ENCODE data around the gene CFB.

The CFB gene

DNA sequence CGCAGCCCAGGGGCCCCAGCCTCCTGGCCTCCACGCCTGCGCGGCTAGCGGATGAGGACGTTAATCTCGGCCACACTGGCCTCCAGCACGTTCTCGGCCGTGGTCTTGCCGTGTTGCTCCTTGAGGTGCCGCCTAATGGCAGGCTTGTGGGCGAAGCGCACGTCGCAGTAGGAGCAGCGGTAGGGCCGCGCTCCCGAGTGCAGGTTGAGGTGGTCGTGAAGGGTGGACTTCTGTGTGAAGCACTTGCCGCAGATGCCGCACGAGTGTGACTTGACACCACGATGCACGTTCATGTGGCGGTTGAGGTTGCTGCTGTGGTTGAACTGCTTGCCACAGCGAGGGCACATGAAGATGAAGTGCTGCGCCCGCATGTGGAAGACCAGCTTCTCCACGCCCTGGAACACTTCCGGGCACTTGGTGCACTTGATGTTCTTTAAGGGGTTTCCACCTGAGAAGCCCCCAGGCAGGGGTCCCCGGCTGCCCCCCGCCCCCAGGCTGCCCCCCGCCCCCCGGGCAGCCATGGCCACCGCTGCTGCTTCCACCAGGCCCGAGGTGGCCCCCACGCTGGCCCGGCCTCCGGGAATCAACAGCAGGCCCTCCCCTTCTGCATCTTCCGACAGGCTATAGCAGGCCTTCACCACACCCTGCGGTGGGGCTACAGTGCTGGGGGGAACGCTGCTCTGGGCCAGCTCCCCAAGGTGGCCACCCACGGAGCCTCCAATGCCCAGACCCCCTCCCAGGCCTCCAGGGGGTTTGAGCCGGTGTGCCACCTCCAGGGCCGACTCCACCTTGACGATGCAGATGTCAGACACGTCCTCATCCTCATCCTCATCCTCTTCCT is 45.8 kb upstream of the CFB start:
- TF ChIP-seq, protein P1, sequence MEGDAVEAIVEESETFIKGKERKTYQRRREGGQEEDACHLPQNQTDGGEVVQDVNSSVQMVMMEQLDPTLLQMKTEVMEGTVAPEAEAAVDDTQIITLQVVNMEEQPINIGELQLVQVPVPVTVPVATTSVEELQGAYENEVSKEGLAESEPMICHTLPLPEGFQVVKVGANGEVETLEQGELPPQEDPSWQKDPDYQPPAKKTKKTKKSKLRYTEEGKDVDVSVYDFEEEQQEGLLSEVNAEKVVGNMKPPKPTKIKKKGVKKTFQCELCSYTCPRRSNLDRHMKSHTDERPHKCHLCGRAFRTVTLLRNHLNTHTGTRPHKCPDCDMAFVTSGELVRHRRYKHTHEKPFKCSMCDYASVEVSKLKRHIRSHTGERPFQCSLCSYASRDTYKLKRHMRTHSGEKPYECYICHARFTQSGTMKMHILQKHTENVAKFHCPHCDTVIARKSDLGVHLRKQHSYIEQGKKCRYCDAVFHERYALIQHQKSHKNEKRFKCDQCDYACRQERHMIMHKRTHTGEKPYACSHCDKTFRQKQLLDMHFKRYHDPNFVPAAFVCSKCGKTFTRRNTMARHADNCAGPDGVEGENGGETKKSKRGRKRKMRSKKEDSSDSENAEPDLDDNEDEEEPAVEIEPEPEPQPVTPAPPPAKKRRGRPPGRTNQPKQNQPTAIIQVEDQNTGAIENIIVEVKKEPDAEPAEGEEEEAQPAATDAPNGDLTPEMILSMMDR (IDR thresholded peaks at IDR 0.05; ENCODE audit: low read length): no peak
- no peak for TF ChIP-seq EZH2 (IDR thresholded peaks at IDR 0.05; ENCODE audit: borderline replicate concordance, low read length)
- Histone ChIP-seq H3K27ac (ENCODE audit: low read depth, low read length, poor library complexity, severe bottlenecking) (peak overlapping the region; percentile 42), H4K20me1 (ENCODE audit: insufficient read depth, low read length) (no peaks in the 10 kb centered on the region)

DNA sequence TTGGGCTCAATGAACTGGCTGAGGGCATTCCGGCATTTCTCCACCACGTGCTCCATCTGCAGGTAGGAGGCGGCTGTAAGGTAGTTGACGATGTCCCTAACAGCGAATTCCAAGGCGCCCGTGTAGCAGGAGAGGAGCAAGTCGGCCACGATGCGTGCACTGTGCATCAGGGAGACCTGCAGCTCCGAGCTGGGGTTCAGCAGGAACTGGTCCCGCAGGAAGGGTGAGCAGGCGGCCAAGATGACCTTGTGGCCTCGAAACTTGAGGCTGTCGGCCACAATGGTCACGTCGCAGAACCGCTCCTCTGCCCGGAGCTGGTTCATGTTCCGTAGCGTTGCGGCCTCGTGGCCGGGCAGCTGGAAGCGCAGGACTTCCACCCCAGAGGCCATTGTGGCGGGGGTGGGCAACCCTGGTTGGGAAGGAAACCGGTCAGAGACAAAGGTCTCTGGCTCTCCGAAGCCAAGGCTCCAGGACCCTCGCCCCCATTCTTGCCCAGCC is 44.9 kb upstream of the CFB start:
- Histone ChIP-seq H3K27ac (ENCODE audit: low read depth, low read length, poor library complexity, severe bottlenecking) (peak overlapping the region; percentile 42), H3F3A (ENCODE audit: insufficient read depth, low read length) (no peaks in the 10 kb centered on the region), H3K4me2 (ENCODE audit: low read length) (peak overlapping the region; percentile 74), H3K27me3 (ENCODE audit: insufficient read depth, low read length) (no peaks in the 10 kb centered on the region), H2AFZ (ENCODE audit: low read length) (no peak overlapping the region), H3K9me2 (ENCODE audit: low read depth, low read length) (no peaks in the 10 kb centered on the region), H3K4me1 (ENCODE audit: insufficient read depth, low read length, severe bottlenecking) (peaks cover 45% of the 10 kb centered on the region), H3K9ac (ENCODE audit: low read length) (peak overlapping the region; percentile 60), H3K36me3 (ENCODE audit: insufficient read depth, low read length) (peaks cover 2% of the 10 kb centered on the region; the same call in 1 of the 2 replicates), H3K9me3 (ENCODE audit: low read length) (no peaks in the 10 kb centered on the region), H3K4me3 (ENCODE audit: low read depth, low read length, poor library complexity, severe bottlenecking) (peak overlapping the region; percentile 61), H4K20me1 (ENCODE audit: insufficient read depth, low read length) (no peaks in the 10 kb centered on the region), H3K79me2 (ENCODE audit: insufficient read depth, low read length) (no peaks in the 10 kb centered on the region)
- TF ChIP-seq, protein P1 (IDR thresholded peaks at IDR 0.05; ENCODE audit: low read length): no peak
- TF ChIP-seq EZH2 (IDR thresholded peaks at IDR 0.05; ENCODE audit: borderline replicate concordance, low read length): no peak

More for the DNA sequence above, 45.8 kb upstream of the CFB start:
- no peaks in the 10 kb centered on the region for H3K79me2 ChIP-seq (ENCODE audit: insufficient read depth, low read length)
- no peaks in the 10 kb centered on the region for H3K9me3 ChIP-seq (ENCODE audit: low read length)
- peak overlapping the region; percentile 68 for H3K4me2 ChIP-seq (ENCODE audit: low read length)
- peak overlapping the region; percentile 21 for H3K4me3 ChIP-seq (ENCODE audit: low read depth, low read length, poor library complexity, severe bottlenecking)
- no peaks in the 10 kb centered on the region for H3F3A ChIP-seq (ENCODE audit: insufficient read depth, low read length)
- H3K27me3 ChIP-seq (ENCODE audit: insufficient read depth, low read length): no peaks in the 10 kb centered on the region
- H3K36me3 ChIP-seq (ENCODE audit: insufficient read depth, low read length): peaks cover 11% of the 10 kb centered on the region; the same call in 1 of the 2 replicates
- peak overlapping the region; percentile 5; the same call in 1 of the 2 replicates for H3K9ac ChIP-seq (ENCODE audit: low read length)
- H3K9me2 ChIP-seq (ENCODE audit: low read depth, low read length): no peaks in the 10 kb centered on the region
- peaks cover 46% of the 10 kb centered on the region for H3K4me1 ChIP-seq (ENCODE audit: insufficient read depth, low read length, severe bottlenecking)
- no peak overlapping the region for H2AFZ ChIP-seq (ENCODE audit: low read length)

DNA sequence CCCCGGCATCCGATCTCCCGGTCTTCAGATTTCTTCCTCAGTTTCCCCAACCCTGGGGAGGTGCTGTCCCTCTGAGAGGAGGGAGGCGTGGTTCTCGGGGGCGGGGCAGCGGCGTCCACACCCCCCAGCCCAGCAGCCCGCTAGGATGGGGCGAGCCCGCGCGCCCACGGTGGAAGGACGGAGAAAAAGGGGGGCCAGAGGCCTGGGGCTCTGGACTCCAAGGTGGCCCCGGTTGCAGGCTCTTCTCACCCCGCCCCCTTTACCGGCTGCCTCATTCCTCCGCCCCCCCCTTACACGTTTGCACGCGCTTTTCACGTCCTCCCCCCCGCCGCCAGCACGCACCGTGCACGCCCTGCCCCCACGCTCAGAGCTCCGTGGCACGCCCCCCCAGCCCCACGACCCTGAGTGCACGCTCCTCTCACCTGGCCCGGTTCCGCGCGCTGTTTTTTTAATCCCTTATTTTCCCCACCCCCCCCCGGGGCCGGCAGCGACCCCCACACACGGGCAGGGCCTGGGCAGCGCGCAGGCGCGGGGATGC is 44.4 kb upstream of the CFB start:
- no peaks in the 10 kb centered on the region for H3K9me3 ChIP-seq (ENCODE audit: low read length)
- peak overlapping the region; percentile 61 for H3K4me3 ChIP-seq (ENCODE audit: low read depth, low read length, poor library complexity, severe bottlenecking)
- H3K79me2 ChIP-seq (ENCODE audit: insufficient read depth, low read length): no peaks in the 10 kb centered on the region
- H3K9me2 ChIP-seq (ENCODE audit: low read depth, low read length): no peaks in the 10 kb centered on the region
- no peak overlapping the region for H2AFZ ChIP-seq (ENCODE audit: low read length)
- peak overlapping the region; percentile 60 for H3K9ac ChIP-seq (ENCODE audit: low read length)
- no peaks in the 10 kb centered on the region for H3K36me3 ChIP-seq (ENCODE audit: insufficient read depth, low read length)
- peak overlapping the region; percentile 42 for H3K27ac ChIP-seq (ENCODE audit: low read depth, low read length, poor library complexity, severe bottlenecking)
- peaks cover 40% of the 10 kb centered on the region for H3K4me1 ChIP-seq (ENCODE audit: insufficient read depth, low read length, severe bottlenecking)
- TF ChIP-seq EZH2 (IDR thresholded peaks at IDR 0.05; ENCODE audit: borderline replicate concordance, low read length): no peak
- TF ChIP-seq, protein P1 (IDR thresholded peaks at IDR 0.05; ENCODE audit: low read length): no peak
- no peaks in the 10 kb centered on the region for H3F3A ChIP-seq (ENCODE audit: insufficient read depth, low read length)
- H4K20me1 ChIP-seq (ENCODE audit: insufficient read depth, low read length): no peaks in the 10 kb centered on the region
- H3K4me2 ChIP-seq (ENCODE audit: low read length): peak overlapping the region; percentile 74
- no peaks in the 10 kb centered on the region for H3K27me3 ChIP-seq (ENCODE audit: insufficient read depth, low read length)
